Spinal cord (tissue), 10 donors: ENCODE measurements around the gene CTNNB1. TPM values are rescaled to one million over a fixed set of nuclear protein-coding genes. Genes with fewer than 3 reads are reported as not detected.
A peak's percentile ranks its signal among the peaks of the same experiment; 100 is the strongest.

ENCODE experiments used
- DNase-seq, 6 donors: peaks; one replicate each; pipeline versions ENCODE4 v3.0.0 to v3.0.0-alpha.2; 2013 to 2015; ENCODE audit warnings: low spot score in 6 of 6, low read depth in 4 of 6
- H3K27ac ChIP-seq: one replicate; pipeline ENCODE4 v1.5.1; 2013; ENCODE audit warnings: low read depth, low read length, control low read depth
- H3K27me3 ChIP-seq: one replicate; pipeline ENCODE4 v1.6.1; 2013; ENCODE audit warnings: low read length; ENCODE audit not compliant: control insufficient read depth, insufficient read depth
- H3K36me3 ChIP-seq: one replicate; pipeline ENCODE4 v1.6.1; 2013; ENCODE audit warnings: low read length; ENCODE audit not compliant: control insufficient read depth, insufficient read depth
- H3K4me1 ChIP-seq: one replicate; pipeline ENCODE4 v1.6.1; 2013; ENCODE audit warnings: low read length; ENCODE audit not compliant: control insufficient read depth, insufficient read depth
- H3K4me3 ChIP-seq: one replicate; pipeline ENCODE4 v1.5.1; 2013; ENCODE audit warnings: low read depth, low read length, control low read depth
- H3K9me3 ChIP-seq: one replicate; pipeline ENCODE4 v1.6.1; 2013; ENCODE audit warnings: low read length; ENCODE audit not compliant: control insufficient read depth, insufficient read depth
- WGBS: methylation state at CpG from one replicate; pipeline ENCODE4 v1.1.5; 2013; ENCODE audit warnings: missing lambda C conversion rate; ENCODE audit not compliant: insufficient coverage; 5-methylcytosine and 5-hydroxymethylcytosine counted together
- polyA plus RNA-seq, 2 donors: library from polyadenylated mRNA; unstranded; fragments of 120-200 nt; gene quantifications; one replicate each; pipeline ENCODE4 v1.2.1, GENCODE V29; 2013; ENCODE audit not compliant: insufficient read length in 2 of 2
- total RNA-seq, 2 donors: library from RNA; depleted of rRNA in 1 of 2; stranded (reverse); fragments of 120-200 nt in 1 of 2; fragments of >200 nt in 1 of 2; gene quantifications; one replicate each; pipeline versions ENCODE4 v1.2.3 to v1.2.4, GENCODE V29; 2013 to 2014
- donor health status: healthy.

The CTNNB1 gene
- total and polyA plus RNA-seq, 4 donors: 334 to 824 (median 498) TPM

DNA sequence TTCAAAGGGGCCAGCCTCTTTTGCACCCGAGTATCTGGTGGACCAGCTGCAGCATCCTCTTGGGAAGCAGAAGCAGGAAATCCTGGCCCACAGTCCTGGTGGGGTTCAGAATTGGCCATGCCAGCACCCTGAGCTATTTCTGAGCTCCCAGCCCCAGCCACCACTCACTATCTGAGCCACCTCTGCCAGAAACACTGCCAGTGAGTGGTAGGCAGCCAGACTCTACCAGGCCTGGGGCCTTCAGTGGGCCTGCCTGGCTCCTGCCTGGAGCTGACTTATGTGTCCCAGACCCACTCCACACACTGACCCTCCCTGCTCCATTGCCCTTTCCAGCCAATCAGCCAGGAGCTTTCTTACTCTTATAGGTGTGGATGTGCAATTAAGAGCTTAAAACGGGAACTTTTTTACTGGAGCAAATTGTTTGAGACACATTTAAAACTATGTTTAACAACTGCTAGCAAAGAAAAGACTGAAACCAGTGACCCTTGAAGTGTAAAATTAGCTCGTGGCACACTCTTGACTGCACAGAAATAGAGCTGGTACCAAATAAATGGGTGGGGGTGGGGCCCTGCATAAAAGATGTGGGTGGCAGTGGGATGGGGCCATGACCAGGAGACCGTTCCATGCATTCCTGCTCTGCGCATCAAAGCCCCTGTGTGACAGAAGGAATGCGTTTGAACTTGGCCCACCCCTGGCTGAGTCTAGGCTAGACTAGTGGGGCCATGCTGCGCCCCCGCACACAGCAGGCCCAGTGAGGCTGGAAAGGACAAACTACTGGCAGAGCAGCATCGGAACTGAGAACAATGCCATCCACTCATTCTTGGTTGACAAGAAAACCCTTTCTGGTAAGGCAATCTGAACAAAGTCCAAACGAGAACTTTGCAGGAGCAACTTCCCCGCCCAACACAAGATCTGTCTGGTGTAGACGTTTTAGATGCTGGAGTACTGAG lies 48.0 kb downstream of the CTNNB1 start:
- 45% methylated on average over 10 of the region's 12 CpGs for WGBS

DNA sequence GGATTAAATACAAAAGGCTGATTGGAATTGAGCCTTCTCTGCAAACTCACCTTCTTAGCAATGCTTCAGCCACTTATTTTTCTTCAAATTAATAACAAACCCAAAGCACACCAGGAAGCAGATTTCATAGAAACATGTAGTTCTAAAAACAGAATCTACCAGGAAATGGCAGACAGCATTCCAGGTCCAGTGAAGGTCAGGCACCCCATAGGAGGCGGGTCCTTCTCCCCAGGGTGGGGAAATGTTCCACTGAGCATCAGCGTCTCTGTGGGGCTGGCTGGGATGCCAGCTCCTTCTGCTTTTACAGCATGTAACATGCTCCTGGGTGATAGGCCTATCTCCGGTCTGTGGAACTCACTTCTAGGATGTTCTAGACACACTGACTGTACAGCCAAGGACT lies 49.2 kb downstream of the CTNNB1 start:
- peaks cover 10% of the 10 kb centered on the region for H3K4me1 ChIP-seq
- H3K27me3 ChIP-seq: no peaks in the 10 kb centered on the region
- no peaks in the 10 kb centered on the region for H3K9me3 ChIP-seq
- H3K36me3 ChIP-seq: peaks cover 14% of the 10 kb centered on the region
- no peak for DNase-seq
- 97% methylated on average over 3 of the region's 3 CpGs for WGBS
- H3K27ac ChIP-seq: no peak overlapping the region
- H3K4me3 ChIP-seq: no peak overlapping the region

More for the DNA sequence above, 48.0 kb downstream of the CTNNB1 start:
- DNase-seq: peak in 1 of 6 donors; percentile 36
- Histone ChIP-seq H3K27ac (peak overlapping the region; percentile 44), H3K9me3 (no peaks in the 10 kb centered on the region), H3K27me3 (no peaks in the 10 kb centered on the region), H3K4me1 (peaks cover 10% of the 10 kb centered on the region), H3K36me3 (peaks cover 16% of the 10 kb centered on the region), H3K4me3 (no peak overlapping the region)

DNA sequence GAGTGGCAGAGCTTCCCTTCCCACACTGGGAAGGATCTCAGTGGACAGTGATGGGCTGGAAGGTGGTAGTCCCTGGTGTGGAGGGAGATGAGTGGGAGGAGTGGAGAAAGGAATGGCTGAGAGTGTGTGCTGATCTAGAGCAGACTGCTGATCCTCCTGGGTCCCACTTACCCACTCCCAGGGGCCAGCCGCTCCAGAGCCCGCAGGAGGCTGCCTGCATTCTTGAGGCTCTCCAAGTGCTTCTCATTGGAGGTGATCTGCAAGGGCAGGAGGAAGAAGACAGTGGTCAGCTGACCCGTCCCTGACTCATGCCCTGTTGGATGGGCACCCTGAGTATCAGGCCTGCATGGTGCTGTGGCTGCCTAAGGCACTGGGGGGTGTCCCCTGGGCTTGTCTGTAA lies 50.0 kb downstream of the CTNNB1 start:
- 100% methylated on average over 3 of the region's 3 CpGs for WGBS
- Histone ChIP-seq H3K9me3 (no peaks in the 10 kb centered on the region), H3K27me3 (no peaks in the 10 kb centered on the region), H3K36me3 (peaks cover 10% of the 10 kb centered on the region), H3K27ac (no peak overlapping the region), H3K4me3 (no peak overlapping the region), H3K4me1 (peaks cover 10% of the 10 kb centered on the region)
- DNase-seq: no peak

GRCh38 chr3:41250825-41251224 lies 51.5 kb downstream of the CTNNB1 start:
- no peak for DNase-seq
- peaks cover 5% of the 10 kb centered on the region for H3K36me3 ChIP-seq
- no peaks in the 10 kb centered on the region for H3K27me3 ChIP-seq
- no peak overlapping the region for H3K27ac ChIP-seq
- H3K9me3 ChIP-seq: no peaks in the 10 kb centered on the region
- WGBS: no CpG with 5 or more reads among the region's 2 CpGs
- peaks cover 10% of the 10 kb centered on the region for H3K4me1 ChIP-seq
- no peak overlapping the region for H3K4me3 ChIP-seq

DNA sequence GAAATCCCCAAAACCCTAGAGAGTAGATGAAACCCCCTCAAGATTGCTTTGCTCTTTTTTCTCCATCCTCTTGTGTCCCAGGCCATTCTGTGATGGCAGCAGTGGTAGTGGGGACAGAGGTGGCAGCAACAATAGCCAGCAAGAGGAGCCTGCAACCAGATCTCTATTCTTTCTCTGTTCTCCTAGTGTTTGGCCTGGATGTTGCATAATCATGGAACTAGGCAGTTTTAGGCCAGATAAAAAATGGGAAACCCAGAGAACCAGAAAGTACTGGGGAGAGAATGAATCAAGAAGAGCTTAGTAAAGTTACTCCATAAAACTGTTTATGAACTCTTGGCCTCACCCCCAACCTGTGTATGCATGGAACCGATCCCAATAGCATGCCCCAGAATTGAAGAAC lies 52.3 kb downstream of the CTNNB1 start:
- peaks cover 6% of the 10 kb centered on the region for H3K4me1 ChIP-seq
- H3K27me3 ChIP-seq: no peaks in the 10 kb centered on the region
- H3K27ac ChIP-seq: no peak overlapping the region
- no CpG with 5 or more reads among the region's 1 CpG for WGBS
- peaks cover 5% of the 10 kb centered on the region for H3K36me3 ChIP-seq
- H3K4me3 ChIP-seq: no peak overlapping the region
- H3K9me3 ChIP-seq: no peaks in the 10 kb centered on the region
- DNase-seq: no peak

- no CpG with 5 or more reads among the region's 4 CpGs for WGBS
- H3K4me1 ChIP-seq: no peaks in the 10 kb centered on the region
These were observed 59.0 kb downstream of the CTNNB1 start for GRCh38 chr3:41258239-41258800.

GRCh38 chr3:41259449-41260062 lies 60.3 kb downstream of the CTNNB1 start:
- Histone ChIP-seq H3K27ac (no peak overlapping the region), H3K4me1 (no peaks in the 10 kb centered on the region), H3K9me3 (no peaks in the 10 kb centered on the region), H3K27me3 (no peaks in the 10 kb centered on the region), H3K36me3 (no peaks in the 10 kb centered on the region), H3K4me3 (no peak overlapping the region)
- DNase-seq: no peak
- WGBS: no CpG with 5 or more reads among the region's 1 CpG

More at GRCh38 chr3:41258239-41258800, 59.0 kb downstream of the CTNNB1 start:
- Histone ChIP-seq H3K9me3 (no peaks in the 10 kb centered on the region), H3K36me3 (no peaks in the 10 kb centered on the region), H3K4me3 (no peak overlapping the region), H3K27me3 (no peaks in the 10 kb centered on the region), H3K27ac (no peak overlapping the region)
- DNase-seq: peak in 1 of 6 donors; percentile 35

- Histone ChIP-seq H3K9me3 (no peaks in the 10 kb centered on the region), H3K27me3 (no peaks in the 10 kb centered on the region), H3K36me3 (no peaks in the 10 kb centered on the region), H3K4me3 (no peak overlapping the region), H3K27ac (no peak overlapping the region), H3K4me1 (no peaks in the 10 kb centered on the region)
- DNase-seq: no peak
- 88% methylated on average over 3 of the region's 3 CpGs for WGBS
These were observed 60.8 kb downstream of the CTNNB1 start for GRCh38 chr3:41260063-41260450.

- WGBS: 92% methylated on average over 10 of the region's 11 CpGs
- no peaks in the 10 kb centered on the region for H3K36me3 ChIP-seq
- H3K4me1 ChIP-seq: no peaks in the 10 kb centered on the region
- no peak overlapping the region for H3K27ac ChIP-seq
- no peak for DNase-seq
- H3K9me3 ChIP-seq: no peaks in the 10 kb centered on the region
- no peaks in the 10 kb centered on the region for H3K27me3 ChIP-seq
- H3K4me3 ChIP-seq: no peak overlapping the region
These were observed 65.8 kb downstream of the CTNNB1 start for GRCh38 chr3:41265011-41265545.
